Mesodermal cell (in vitro differentiated cells): ENCODE measurements around the gene COQ8A.

ENCODE experiments used
- H3K27ac ChIP-seq: 2 replicates; pipeline ENCODE4 v1.7.0; 2013; ENCODE audit warnings: mild to moderate bottlenecking, low read depth, low read length, moderate library complexity; ENCODE audit not compliant: severe bottlenecking
- H3K36me3 ChIP-seq: 2 replicates; pipeline ENCODE4 v1.7.1; 2013; ENCODE audit warnings: mild to moderate bottlenecking, low read length, moderate library complexity; ENCODE audit not compliant: control insufficient read depth, insufficient read depth
- H3K4me1 ChIP-seq: one replicate; pipeline ENCODE4 v1.7.1; 2013; ENCODE audit warnings: mild to moderate bottlenecking, low read length; ENCODE audit not compliant: insufficient read depth, control insufficient read depth, poor library complexity, severe bottlenecking
- H3K4me3 ChIP-seq: 2 replicates; pipeline ENCODE4 v1.7.0; 2013; ENCODE audit warnings: low read length, control low read depth, mild to moderate bottlenecking; ENCODE audit not compliant: insufficient read depth, poor library complexity, severe bottlenecking; ENCODE audit errors: extremely low read depth
- H3K9me3 ChIP-seq: 2 replicates; pipeline ENCODE4 v1.7.1; 2013; ENCODE audit warnings: mild to moderate bottlenecking, low read length, moderate library complexity; ENCODE audit not compliant: control insufficient read depth
- WGBS, 2 experiments: methylation state at CpG; one replicate each; pipeline ENCODE4 v1.1.5; 2013; ENCODE audit warnings: missing lambda C conversion rate in 2 of 2; ENCODE audit not compliant: insufficient coverage in 2 of 2; 5-methylcytosine and 5-hydroxymethylcytosine counted together

The COQ8A gene

DNA sequence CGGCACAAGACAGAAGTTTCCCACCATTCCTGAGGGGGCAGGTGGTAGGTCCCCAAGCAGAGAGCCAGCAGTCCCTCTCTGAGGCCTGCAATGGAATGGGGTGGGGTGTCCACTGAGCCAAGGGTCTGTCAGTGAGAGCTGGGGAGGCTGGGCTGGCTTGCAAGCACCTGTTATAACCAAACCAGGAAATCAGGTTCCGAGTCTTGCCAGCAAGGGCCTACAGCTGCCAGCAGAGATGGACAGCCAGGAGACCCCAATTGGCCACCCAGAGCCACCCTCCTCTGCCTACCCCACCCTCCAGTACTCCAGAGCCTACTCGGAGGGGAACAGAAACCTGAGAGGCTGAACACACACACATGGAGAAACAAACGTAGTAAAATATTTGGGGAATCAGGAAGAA lies 37.5 kb upstream of the COQ8A start:
- H3K4me3 ChIP-seq: no peak overlapping the region
- H3K36me3 ChIP-seq: peaks cover 9% of the 10 kb centered on the region
- H3K4me1 ChIP-seq: no peaks in the 10 kb centered on the region
- H3K9me3 ChIP-seq: no peaks in the 10 kb centered on the region
- H3K27ac ChIP-seq: no peak overlapping the region
- WGBS, 2 experiments: 86 to 100% methylated on average over 1 to 2 of the region's 4 CpGs

DNA sequence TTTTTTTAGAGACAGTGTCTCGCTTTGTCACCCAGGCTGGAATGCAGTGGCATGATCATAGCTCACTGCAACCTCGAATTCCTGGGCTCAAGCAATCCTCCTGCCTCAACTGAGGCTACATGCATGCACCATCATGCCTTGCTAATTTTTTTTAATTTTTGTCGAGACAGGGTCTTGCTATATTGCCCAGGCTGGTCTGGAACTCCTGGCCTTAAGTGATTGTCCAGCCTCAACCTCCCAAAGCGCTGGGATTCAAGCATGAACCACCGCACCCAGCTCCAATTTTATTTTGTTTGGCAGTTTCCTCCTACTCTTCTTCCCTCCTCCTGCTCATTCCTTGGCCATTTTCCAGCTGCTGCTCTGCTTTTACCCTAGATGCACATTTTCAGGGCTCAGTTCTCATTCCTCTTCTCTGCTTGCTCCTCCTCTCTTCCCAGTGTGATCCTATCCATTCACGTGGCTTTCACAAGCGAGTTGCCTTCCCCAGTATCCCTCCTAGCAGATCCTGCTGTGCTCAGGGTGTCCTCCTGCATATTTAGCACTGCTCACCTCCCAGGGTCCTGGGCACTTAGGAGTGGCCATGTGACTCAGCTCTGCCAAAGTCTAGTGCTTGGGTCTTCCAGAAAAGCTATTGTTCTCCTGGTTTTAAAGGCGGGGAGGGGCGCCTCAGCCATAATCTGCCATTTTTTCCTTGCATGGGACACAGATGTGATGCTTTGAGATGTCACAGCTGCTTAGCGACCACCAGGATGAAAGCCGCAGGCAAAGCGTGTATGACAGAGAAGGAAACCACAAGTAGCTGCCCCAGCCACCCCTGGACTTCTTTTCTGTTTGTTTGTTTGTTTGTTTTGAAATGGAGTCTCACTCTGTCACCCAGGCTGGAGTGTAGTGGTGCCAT lies 36.0 kb upstream of the COQ8A start:
- Histone ChIP-seq H3K4me1 (no peaks in the 10 kb centered on the region), H3K27ac (no peak overlapping the region), H3K4me3 (no peak overlapping the region), H3K9me3 (no peaks in the 10 kb centered on the region), H3K36me3 (peaks cover 9% of the 10 kb centered on the region)
- WGBS, 2 experiments: 87% methylated on average over 11 to 12 of the region's 12 CpGs

DNA sequence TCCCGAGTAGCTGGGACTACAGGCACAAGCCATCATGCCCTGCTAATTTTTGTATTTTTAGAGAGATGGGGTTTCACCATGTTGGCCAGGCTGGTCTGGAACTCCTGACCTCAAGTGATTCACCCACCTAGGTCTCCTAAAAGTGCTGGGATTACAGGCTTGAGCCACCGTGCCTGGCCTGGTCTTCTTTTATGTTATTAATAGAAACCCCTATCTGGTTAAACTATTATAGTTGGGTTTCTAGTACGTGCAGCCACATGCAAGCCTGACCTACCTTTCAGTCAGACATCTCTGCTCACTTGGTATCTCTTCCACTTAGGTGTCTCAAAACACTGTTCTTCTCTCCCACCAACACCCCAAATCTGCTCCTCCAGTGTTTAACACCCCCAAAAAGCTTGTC lies 35.3 kb upstream of the COQ8A start:
- 100% methylated on average over 1 to 2 of the region's 3 CpGs for WGBS, 2 experiments
- H3K4me1 ChIP-seq: no peaks in the 10 kb centered on the region
- no peak overlapping the region for H3K4me3 ChIP-seq

DNA sequence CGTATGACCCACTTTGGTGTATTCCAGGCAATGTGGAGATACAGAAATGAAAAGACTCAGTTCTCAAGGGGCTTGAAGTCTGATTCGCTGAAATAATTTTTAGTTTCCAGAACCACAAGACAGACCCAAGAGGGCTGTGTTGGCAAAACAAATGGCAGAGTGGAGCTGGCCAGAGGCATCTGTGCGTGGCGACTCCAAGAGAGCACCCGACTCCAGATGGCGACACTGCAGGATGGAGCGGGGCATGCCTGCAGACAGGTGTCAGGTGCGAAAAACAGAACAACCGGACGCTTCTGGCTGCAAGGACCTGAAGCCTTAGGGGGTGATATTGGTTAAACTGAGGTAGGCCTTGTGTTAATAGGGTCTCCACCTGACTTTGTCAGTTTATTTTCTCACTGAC lies 31.7 kb upstream of the COQ8A start:
- Histone ChIP-seq H3K27ac (no peak overlapping the region), H3K4me3 (no peak overlapping the region), H3K4me1 (no peaks in the 10 kb centered on the region), H3K36me3 (no peaks in the 10 kb centered on the region), H3K9me3 (no peaks in the 10 kb centered on the region)
- 97 to 98% methylated on average over 10 of the region's 10 CpGs for WGBS, 2 experiments

More for the DNA sequence above, 35.3 kb upstream of the COQ8A start:
- Histone ChIP-seq H3K36me3 (peaks cover 3% of the 10 kb centered on the region), H3K9me3 (no peaks in the 10 kb centered on the region), H3K27ac (no peak overlapping the region)

DNA sequence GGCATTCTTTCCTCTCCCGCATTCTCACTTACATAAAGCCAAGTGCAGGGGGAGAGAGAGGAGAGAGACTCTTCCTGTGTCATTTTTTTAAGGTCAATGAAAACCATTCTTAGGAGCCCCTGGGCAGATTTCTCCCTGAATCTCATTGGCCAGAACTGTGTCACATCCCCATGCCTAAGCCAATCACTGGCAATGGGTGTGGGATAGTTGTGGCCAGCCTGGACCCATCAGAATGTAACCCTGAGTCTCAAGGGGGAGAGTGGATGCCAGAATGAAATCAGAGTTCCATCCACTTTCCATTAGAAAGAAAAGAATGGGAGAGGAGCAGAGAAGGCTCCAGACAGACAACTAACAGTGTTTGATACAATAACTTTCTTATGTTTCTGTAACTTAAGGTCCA lies 31.2 kb upstream of the COQ8A start:
- Histone ChIP-seq H3K27ac (no peak overlapping the region), H3K36me3 (no peaks in the 10 kb centered on the region), H3K9me3 (no peaks in the 10 kb centered on the region), H3K4me1 (no peaks in the 10 kb centered on the region), H3K4me3 (no peak overlapping the region)
- no CpG with 5 or more reads among the region's 1 CpG for WGBS, 2 experiments

DNA sequence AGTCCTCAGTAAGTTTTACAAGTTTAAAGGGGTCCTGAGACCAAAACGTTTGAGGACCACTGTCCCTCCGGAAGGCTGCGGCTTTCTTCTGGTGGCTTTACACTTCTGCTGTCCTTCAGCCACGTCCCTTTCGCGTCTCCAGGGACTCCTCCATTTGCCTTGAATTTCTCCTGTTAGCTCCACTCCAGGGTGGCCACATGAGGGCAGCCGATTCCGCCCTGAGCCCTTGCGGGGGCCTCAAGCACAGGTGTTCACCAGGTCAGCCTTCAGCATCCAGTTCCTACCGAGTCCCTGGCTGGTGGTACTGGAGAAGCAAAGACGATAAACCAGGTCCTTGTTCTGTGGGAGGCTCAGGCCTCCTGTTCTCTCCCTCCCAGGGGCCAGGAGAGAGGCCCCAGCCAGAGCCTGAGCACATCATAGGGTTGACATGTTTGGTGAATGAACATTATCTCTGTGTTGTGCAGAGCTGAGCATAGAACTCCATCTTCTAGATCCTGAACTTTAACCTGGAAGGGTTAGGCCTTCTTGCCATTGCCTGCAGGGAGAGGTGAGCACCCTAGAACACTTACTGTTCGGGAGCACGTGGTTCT lies 27.4 kb upstream of the COQ8A start:
- Histone ChIP-seq H3K27ac (no peak overlapping the region), H3K36me3 (no peaks in the 10 kb centered on the region), H3K4me1 (no peaks in the 10 kb centered on the region), H3K4me3 (no peak overlapping the region), H3K9me3 (no peaks in the 10 kb centered on the region)
- WGBS, 2 experiments: 59 to 63% methylated on average over 11 to 13 of the region's 13 CpGs

DNA sequence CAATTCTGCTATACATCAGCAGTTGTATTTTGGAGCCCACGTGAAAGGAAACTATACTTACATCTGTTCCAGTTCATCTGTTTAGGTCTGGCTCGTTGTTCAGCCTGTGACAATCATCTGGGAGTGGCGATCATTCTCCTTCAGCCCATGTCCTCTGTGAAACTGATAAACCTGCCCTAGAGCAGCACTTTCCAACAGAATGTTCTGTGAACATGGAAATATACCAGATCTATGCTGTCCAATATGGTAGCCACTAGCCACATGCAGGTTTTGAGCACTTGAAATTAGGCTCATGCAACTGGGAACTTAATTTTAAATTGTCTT lies 24.5 kb upstream of the COQ8A start:
- no peak overlapping the region for H3K27ac ChIP-seq
- H3K9me3 ChIP-seq: no peaks in the 10 kb centered on the region
- WGBS, 2 experiments: 69 to 91% methylated on average over 2 to 3 of the region's 3 CpGs
- no peak overlapping the region for H3K4me3 ChIP-seq
- H3K36me3 ChIP-seq: no peaks in the 10 kb centered on the region
- H3K4me1 ChIP-seq: no peaks in the 10 kb centered on the region

DNA sequence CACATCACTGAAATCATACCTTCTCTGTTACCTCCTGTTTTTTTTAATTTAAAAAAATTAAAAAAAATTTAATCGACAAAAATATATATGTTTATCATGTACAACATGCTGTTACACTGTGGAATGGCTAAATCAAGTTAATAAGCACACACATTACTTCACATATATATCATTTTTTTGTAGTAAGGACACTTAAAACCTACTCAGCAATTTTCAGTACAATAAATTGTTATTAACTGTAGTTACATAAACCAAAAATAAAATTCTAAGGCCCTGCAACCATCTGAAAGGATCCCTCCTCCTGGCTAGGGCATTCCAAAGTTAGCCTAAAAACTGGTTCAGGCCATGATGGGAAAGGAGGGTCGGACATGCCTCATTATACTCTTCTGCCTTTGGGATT lies 23.6 kb upstream of the COQ8A start:
- Histone ChIP-seq H3K4me3 (no peak overlapping the region), H3K4me1 (no peaks in the 10 kb centered on the region), H3K9me3 (no peaks in the 10 kb centered on the region), H3K36me3 (no peaks in the 10 kb centered on the region), H3K27ac (no peak overlapping the region)
- 83 to 100% methylated on average over 1 of the region's 2 CpGs for WGBS, 2 experiments

DNA sequence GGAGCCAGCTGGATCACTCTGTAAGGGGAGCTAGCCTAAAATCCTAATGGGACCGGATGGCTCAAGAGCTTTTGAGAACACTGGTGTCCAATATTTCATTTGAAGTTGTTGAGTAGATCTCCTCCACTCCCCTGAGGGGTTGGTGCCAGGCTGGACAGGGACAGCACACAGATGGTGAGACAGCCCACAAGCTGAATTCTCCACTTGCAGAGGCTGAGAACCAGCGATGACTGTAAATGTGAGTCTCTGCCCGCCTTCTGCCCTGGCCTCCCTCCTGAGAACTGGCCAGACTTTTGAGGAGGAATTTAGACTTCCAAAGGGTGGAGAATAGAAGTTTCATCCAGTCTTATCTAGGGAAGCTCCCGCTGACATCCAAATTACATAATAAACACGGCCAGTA lies 20.5 kb upstream of the COQ8A start:
- H3K36me3 ChIP-seq: no peaks in the 10 kb centered on the region
- H3K27ac ChIP-seq: no peak overlapping the region
- WGBS, 2 experiments: 76 to 100% methylated on average over 1 to 3 of the region's 5 CpGs
- H3K4me1 ChIP-seq: no peaks in the 10 kb centered on the region
- H3K9me3 ChIP-seq: no peaks in the 10 kb centered on the region
- no peak overlapping the region for H3K4me3 ChIP-seq

DNA sequence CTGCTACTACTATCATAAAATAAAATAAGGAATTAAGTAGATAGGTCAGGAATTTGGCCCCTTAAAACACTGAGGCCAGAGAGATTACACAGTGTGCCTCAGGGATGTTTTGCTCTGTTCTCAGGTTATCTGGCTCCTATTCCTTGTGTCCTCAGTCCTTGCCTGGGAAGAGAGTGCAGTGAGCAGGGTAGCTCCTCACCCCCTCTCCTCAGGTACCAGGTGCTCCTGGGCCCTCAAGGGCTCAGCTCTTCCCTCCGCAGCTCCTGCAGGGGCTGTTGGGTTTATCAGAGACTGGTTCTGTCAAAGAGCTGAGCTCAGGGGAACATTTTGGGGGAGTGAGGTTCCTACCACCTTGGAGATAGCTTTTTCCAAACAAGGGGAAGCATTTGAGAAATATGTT lies 20.1 kb upstream of the COQ8A start:
- no peaks in the 10 kb centered on the region for H3K4me1 ChIP-seq
- no peak overlapping the region for H3K27ac ChIP-seq
- H3K9me3 ChIP-seq: no peaks in the 10 kb centered on the region
- 100% methylated on average over 1 of the region's 1 CpG; no CpG with 5 or more reads in 1 of the 2 experiments for WGBS, 2 experiments
- no peak overlapping the region for H3K4me3 ChIP-seq
- H3K36me3 ChIP-seq: no peaks in the 10 kb centered on the region

DNA sequence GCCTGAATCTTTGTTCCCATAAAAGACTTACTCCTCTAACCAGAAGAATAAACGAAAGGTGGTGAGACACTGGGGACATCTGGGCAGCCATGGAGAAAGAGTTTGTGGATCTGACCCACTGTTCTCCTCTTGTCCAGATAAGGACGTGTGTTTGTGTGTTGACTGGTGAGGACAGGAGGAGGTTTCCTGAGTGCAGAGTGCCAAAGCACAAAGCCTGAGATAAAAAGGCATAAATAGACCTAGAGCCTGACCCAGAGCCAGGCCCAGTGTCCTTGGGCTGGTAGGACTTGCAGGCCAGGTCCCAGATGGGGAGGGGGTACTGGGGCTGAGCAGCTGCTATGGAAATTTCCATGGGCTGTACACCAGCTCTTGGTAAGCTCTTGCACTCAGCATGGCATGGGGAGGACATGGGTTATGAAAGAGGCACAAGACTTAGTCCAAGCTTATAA lies 19.6 kb upstream of the COQ8A start:
- H3K4me1 ChIP-seq: no peaks in the 10 kb centered on the region
- 75 to 85% methylated on average over 1 to 2 of the region's 2 CpGs for WGBS, 2 experiments
- H3K36me3 ChIP-seq: no peaks in the 10 kb centered on the region
- no peak overlapping the region for H3K27ac ChIP-seq
- H3K4me3 ChIP-seq: no peak overlapping the region
- no peaks in the 10 kb centered on the region for H3K9me3 ChIP-seq
